ENCODE measurements around the gene SOCS3.

The SOCS3 gene

GRCh38 chr17:78367193-78367592 is 7.3 kb upstream of the SOCS3 start:
- no peak for DNase-seq (ENCODE audit: low spot score)

GRCh38 chr17:78366109-78366848 is 6.4 kb upstream of the SOCS3 start:
- DNase-seq (ENCODE audit: low spot score) = no peak

DNA sequence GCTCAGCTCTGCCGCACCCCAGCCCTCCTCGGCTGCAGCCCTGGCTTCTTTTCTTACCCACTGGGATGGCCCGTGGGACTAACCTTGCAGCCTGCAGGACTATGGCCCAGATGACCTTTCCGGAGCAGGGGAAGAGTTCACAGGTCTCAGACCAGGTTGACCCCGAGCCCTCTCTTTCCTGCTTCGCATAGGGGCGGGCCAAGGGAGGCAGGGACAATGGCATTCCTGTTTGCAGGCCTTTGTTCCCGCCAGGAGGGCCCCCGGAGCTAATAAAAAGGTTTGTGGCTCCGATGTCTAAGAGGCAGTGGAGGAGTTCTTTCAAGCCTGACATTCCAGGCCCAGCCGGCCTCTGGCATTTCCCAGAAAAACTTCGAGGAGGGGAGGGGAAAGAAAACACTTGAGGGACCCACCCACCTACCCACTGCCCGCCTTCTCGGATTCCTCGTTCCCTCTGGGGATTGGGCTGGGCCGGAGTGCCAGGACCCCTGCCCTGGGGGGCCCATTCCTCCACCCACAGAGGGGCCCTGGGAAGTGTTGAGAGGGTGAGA is 5.8 kb upstream of the SOCS3 start:
- no peak for DNase-seq (ENCODE audit: low spot score)

GRCh38 chr17:78364436-78365281 is 4.8 kb upstream of the SOCS3 start:
- no peak for DNase-seq (ENCODE audit: low spot score)

DNA sequence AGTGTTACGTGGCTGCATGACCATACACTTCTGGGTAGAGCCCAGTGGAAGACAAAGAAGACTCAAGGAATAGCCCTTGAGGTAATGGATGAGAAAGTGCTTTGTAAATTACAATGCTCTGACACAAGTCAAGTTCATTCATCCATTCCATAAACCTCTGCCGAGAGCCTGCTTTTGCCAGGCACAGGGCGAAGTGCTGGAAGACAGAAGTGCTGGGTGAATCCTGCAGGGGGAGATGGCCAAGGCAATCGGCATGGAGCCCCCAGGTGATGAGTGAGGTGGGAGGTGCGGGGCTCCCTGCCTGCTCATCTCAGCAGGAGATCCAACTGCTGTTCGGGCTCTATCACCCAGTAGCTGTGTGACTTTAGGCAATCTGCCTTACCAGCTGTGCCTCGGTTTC is 2.8 kb upstream of the SOCS3 start:
- DNase-seq (ENCODE audit: low spot score) = no peak

DNA sequence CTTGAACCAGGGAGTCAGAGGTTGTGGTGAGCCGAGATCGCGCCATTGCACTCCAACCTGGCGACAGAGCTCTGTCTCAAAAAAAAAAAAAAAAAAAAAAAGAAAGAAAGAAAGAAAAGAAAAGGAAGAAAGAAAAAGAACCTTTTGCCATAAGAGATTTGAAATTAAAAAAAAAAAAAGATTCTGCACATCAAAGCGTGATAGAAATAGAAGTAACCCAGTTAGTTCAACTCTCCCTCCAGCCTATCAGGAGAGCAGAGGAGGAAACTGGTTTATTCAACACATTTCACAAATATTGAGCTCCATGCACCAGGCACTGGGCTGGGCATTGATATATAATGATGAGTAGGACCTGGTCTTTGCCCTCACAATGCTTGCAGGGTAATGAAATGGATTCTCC is 2.4 kb upstream of the SOCS3 start:
- DNase-seq (ENCODE audit: low spot score) = no peak

- DNase-seq (ENCODE audit: low spot score) = no peak
Measured at GRCh38 chr17:78361225-78361701, 1.4 kb upstream of the SOCS3 start.

DNA sequence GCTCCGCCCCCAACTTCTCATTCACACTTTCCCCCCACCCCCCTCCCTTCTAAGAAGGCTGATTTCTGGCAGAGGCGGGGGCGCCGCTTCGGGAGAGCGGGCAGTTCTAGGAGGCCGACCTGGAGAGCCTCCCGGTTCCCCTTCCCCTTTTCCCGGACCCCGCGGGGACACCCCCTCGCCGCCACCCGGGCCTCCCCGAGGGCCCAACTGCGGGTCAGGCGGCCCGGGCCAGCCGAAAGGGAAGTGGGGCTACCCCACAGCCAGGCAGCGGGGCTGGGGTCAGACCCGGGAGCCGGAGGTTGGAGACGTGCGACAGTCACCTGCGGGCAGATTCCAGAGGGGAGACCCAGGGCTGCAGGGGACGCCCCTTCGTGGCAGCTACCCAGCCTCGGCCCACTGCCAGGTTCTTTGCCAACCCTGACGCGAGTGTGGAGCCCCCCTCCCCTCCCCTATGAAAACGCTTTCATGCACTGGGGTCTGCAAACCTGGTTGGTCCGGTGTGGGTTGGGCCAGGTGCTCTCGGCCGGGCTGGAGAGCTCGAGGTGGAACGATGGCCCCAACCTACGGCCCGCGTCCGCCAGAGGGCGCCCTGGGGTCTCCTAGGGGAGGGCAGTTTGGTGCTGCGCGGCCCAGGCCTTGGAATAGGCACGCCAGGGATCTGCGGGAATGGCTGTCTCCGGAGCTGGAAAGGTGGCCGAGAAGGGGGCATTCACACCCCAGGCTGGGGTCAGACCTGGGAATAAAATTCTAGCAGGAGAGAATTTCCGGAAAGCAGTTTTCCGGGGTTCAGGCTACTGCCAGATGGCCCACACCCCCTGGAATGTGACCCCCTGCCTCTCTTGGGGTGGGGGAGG is 721 bp upstream of the SOCS3 start:
- peak; percentile 91 for DNase-seq (ENCODE audit: low spot score)

GRCh38 chr17:78359321-78359996 is 418 bp downstream of the SOCS3 start:
- DNase-seq (ENCODE audit: low spot score) = peak; percentile 48

GRCh38 chr17:78358538-78359320 is 1.1 kb downstream of the SOCS3 start:
- DNase-seq (ENCODE audit: low spot score) = no peak

- DNase-seq (ENCODE audit: low spot score) = no peak
Measured at GRCh38 chr17:78357672-78358537, 2.0 kb downstream of the SOCS3 start.

GRCh38 chr17:78357177-78357586 is 2.7 kb downstream of the SOCS3 start:
- DNase-seq (ENCODE audit: low spot score) = peak; percentile 78

DNA sequence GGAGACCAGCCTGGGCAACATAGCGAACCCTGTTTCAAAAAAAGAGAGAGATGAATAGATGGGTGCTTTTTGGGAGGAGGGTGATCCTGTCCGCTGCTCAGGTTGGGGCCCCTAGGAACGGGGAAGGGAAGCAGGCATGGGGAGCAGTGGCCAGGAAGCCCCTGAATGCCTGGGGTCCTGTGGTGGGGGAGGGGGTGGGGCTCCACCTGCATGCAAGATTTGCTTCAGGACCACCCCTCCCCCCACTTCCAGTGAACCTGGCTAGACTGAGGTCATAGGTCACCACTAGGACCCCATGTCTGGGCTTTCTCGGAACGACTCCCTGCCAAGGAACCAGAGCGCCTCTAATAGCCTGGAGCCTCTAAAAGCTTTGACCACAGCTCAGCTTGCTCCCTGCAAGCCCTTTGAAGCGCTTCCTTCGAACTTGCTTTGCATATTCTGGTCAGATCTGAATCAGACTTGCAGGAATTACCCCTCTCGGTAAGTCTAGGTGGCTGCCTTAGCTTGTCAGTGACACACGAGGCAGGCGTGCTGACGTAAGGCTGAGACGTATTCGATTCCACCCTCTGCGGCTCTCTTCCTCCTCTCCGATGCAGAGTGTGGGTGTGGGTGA is 3.7 kb downstream of the SOCS3 start:
- peak; percentile 44 for DNase-seq (ENCODE audit: low spot score)

DNA sequence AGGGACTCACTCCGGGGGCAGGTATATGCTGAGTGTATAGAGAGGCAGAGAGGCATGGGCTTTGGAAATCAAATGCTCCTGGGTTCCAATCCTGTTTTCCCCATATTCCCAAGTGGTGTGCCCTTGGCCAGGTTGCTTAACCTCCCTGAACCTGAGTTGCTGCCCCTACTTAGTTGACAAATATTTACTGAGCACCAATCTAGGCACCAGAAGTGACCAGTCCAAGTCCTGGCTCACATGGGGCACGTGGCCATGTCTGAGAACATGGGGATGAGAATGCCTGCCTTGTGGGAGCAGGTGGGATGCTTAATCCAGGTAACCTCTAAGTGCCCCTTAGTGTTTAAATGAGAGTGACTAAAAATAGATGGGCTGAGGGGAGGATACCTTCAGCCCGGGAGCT is 4.2 kb downstream of the SOCS3 start:
- DNase-seq (ENCODE audit: low spot score) = no peak

DNA sequence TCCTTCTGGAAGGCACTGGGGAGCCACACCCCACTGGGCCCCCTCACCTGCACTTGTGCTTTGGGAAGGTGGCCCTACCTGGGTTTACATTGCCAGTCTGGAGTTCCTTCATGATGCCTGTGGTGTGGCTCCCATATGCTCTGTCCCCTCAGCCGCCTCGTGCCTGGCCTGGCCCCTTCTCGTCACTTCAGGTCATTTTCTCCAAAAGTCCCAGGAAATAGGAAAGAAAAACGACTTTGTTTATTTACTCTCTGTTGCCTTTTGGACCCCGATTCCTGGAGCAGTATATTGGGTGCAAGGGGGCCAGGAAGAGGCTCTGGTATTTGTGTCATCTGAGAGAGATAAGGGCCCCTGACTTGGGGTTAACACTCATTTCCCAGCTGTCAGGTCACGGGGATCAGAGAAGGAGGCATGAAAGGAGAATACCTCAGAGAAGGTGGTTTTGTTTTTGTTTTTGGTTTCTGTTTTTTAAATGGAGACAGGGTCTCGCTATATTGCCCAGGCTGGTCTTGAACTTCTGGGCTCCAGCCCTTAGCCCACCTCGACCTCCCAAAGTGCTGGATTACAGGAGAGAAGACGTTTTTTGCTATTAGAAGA is 4.7 kb downstream of the SOCS3 start:
- no peak for DNase-seq (ENCODE audit: low spot score)

DNA sequence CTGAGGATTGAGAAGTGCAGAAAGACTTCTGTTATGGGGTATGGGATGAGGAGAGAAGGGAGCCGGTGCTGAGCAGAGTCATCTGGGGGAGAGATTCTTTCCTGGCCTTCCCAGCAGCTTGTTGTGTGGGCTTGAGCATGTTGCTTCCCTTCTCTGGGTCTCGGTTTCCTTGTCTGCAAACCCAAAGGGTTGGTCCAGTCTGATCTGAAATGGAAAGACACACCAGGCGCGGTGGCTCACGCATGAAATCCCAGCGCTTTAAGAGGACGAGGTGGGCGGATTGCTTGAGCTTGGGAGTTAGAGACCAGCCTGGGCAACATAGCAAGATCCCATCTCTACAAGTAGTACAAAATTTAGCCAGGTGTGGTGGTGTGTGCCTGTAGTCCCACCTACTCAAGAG is 6.0 kb downstream of the SOCS3 start:
- DNase-seq (ENCODE audit: low spot score) = no peak

GRCh38 chr17:78351449-78352006 is 8.3 kb downstream of the SOCS3 start:
- DNase-seq (ENCODE audit: low spot score) = peak; percentile 79

DNA sequence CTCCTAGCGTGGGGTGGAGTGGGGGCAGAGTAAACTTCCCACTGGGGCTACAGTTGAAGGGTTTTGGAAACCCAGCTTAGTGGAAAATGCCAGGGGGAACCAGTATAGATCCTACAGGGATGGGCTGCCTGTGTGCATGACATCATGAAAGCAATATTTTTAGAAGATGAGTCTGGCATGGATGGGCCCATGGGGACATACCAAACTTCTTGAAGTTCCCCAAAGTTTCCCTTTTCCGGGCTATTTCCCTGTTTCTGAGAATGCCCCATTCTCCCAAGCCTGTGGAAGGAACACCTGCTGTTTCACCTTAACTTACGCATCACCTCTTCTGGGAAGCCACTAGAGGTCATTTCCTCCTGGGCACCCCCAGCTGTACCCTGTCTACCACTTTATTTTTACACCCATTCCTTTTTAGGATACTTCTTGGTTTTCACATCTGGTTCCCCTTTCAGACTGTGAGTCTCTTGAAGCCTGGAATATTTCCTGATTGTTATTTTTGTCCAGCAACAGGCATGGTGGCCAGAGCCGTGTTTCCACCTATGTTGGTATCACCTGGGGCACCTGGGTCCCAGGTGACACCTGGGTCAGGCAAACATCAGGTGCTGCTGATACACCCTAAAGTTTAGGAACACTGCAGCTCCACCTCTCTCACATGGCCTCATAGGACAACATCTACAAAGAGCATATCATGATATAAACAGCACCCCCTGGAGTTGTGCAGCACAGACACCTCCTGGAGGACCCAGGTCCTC is 9.8 kb downstream of the SOCS3 start:
- DNase-seq (ENCODE audit: low spot score) = no peak
